GM18526 (cell line): ENCODE measurements around the gene SNX8.

Experiments used
- POLR2A ChIP-seq: IDR thresholded peaks from 3 replicates; pipeline ENCODE4 v1.6.1; 2011; ENCODE audit not compliant: insufficient read length; ENCODE audit errors: extremely low read depth

Gene SNX8

GRCh38 chr7:2314209-2314955 lies at the start of gene SNX8:
Gene SNX8 (minus strand): TSS chr7:2314441. CDS start chr7:2314421, 20 bp downstream.
- TF ChIP-seq POLR2A: peak; percentile 82

GRCh38 chr7:2362385-2363088 lies 48.3 kb upstream of the SNX8 start:
- TF ChIP-seq POLR2A: no peak

- TF ChIP-seq POLR2A: no peak
Observed at GRCh38 chr7:2360796-2361195, 46.6 kb upstream of the SNX8 start.

- no peak for TF ChIP-seq POLR2A
Observed at GRCh38 chr7:2359610-2360009, 45.4 kb upstream of the SNX8 start.

GRCh38 chr7:2358968-2359527 lies 44.8 kb upstream of the SNX8 start:
- TF ChIP-seq POLR2A: no peak

- no peak for TF ChIP-seq POLR2A
Observed at GRCh38 chr7:2357571-2357970, 43.3 kb upstream of the SNX8 start.

- no peak for TF ChIP-seq POLR2A
Observed at GRCh38 chr7:2357165-2357564, 42.9 kb upstream of the SNX8 start.

- TF ChIP-seq POLR2A: no peak
Observed at GRCh38 chr7:2355705-2356008, 41.4 kb upstream of the SNX8 start.

GRCh38 chr7:2354939-2355704 lies 40.9 kb upstream of the SNX8 start:
- no peak for TF ChIP-seq POLR2A

GRCh38 chr7:2354186-2354938 lies 40.1 kb upstream of the SNX8 start, which contains the start of gene EIF3B:
Gene EIF3B (plus strand): TSS chr7:2354827. CDS start chr7:2354922, 95 bp downstream.
- TF ChIP-seq POLR2A: peak; percentile 97

GRCh38 chr7:2353936-2354185 lies 39.6 kb upstream of the SNX8 start:
- peak; percentile 88 for TF ChIP-seq POLR2A

- no peak for TF ChIP-seq POLR2A
Observed at GRCh38 chr7:2353113-2353935, 39.1 kb upstream of the SNX8 start.

- no peak for TF ChIP-seq POLR2A
Observed at GRCh38 chr7:2350861-2351260, 36.6 kb upstream of the SNX8 start.

- TF ChIP-seq POLR2A: no peak
Observed at GRCh38 chr7:2350055-2350454, 35.8 kb upstream of the SNX8 start.
